Measurements from ENCODE around the gene CTSD.
"Not testable (repeated sequence)": the region's sequence is repeated elsewhere in the genome, so short reads cannot be mapped to it uniquely, and the experiment has no call there.

The CTSD gene

DNA sequence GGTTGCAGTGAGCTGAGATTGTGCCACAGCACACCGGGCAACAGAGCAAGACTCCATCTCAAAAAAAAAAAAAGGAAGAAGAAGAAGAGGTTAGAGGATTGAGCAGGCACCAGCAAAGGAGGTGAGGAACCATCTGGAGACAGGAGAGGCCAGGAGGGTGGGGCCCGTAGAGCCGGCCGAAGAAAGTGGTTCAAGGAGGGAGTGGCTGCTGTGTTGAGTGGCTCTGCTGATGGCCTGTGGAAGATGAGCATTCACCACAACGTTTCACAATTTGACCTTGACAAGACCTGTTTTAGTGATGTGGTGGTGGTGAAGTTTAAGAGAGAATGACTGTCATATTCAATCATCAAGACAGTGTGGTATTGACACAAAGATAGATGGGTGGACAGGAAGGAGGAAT lies 6.8 kb upstream of the CTSD start:
- no peak for DNase-seq (ENCODE audit: low read depth in 2 of 3, low spot score in 1 of 3)

DNA sequence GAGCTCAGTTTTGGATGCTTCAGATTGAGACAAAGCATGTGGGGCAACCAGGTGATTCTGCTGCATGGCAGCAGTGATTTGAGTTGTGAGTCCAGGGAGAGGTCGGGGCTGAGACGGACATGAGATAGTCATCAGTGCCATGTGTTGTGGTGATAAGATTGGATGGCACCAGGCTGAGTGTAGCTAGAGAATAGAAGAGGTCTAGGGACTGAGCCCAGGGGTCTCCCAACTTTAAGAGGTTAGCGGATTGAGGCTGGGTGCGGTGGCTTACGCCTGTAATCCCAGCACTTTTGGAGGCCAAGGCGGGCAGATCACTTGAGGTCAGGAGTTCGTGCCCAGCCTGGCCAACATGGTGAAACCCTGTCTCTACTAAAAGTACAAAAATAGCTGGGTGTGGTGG lies 6.3 kb upstream of the CTSD start:
- no peak for DNase-seq (ENCODE audit: low read depth in 2 of 3, low spot score in 1 of 3)

DNA sequence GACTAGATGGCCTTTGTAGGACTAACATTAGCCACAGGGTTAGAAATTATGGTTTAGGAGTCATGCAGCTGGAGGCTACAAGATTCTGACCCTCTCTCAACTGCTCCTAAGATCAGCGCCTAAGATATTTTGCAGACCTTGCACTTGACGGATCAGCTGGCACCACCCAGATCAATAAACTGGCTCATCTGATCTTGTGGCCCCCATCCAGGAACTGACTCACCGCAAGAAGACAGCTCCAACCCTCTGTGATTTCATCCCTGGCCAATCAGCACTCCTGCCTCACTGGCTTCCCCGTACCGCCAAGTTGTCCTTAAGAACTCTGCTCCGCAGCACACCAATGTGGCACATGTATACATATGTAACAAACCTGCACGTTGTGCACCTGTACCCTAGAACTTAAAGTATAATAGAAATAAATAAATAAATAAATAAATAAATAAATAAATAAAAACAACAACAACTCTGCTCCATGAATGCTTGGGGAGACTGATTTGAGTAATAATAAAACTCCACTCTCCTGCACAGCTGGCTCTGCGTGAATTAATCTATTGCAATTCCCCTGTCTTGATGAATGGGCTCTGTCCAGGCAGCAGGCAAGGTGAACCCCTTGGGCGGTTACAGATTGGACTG lies 5.7 kb upstream of the CTSD start:
- not testable (repeated sequence) for DNase-seq (ENCODE audit: low read depth in 2 of 3, low spot score in 1 of 3)

DNA sequence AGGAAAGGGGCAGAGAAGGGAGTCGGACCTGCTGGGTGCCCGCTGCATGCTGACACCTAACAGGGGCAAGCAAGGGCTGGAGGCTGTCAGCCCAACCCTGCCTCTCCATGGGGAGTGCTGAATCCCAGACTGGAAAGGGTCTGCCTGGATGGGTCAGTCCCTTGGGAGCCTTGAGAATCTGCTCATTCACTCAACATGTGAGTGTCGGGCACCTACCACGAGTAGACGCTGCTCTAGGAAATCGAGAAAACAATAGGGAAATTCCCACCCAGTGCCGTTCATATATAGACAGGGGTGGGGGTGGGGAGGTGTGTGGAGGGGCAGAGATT lies 4.4 kb upstream of the CTSD start:
- DNase-seq (ENCODE audit: low read depth in 2 of 3, low spot score in 1 of 3), result no peak

DNA sequence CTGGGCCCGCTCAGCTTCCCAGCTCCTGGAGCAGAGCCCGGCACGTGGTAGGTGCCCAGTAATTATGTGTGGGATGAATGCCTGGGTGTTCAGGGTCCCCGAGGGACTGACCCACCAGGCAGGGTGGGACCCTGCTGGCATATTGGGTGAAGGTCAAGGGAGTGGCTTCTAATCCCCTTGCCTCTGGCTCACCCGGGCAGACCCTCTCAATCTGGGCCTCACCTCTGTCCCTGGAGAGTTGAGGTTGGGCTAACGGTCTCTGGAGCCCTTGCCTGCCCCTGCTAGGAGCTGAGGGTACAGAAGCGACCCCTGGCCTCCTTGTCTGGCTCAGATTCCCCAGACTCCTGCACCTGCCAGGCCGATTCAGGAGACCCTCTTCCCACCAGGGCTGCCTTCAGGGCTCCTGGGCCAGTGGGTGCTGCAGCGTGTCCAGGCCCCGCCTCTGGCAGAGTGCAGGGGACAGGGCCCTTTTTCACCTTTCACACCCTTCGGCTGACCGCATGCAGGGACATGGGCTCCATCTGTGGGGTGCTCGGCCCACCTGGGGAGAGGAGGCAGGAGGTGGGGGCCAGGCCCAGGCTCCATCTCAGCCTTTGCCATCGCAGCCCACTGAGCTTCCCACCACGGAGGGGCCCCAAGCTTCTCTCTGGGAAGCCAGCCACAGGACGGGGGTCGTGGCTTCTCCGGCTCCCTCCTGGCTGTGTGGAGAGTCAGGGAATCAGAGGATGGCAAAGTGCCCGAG lies 3.8 kb upstream of the CTSD start:
- DNase-seq (ENCODE audit: low read depth in 2 of 3, low spot score in 1 of 3), result no peak

DNA sequence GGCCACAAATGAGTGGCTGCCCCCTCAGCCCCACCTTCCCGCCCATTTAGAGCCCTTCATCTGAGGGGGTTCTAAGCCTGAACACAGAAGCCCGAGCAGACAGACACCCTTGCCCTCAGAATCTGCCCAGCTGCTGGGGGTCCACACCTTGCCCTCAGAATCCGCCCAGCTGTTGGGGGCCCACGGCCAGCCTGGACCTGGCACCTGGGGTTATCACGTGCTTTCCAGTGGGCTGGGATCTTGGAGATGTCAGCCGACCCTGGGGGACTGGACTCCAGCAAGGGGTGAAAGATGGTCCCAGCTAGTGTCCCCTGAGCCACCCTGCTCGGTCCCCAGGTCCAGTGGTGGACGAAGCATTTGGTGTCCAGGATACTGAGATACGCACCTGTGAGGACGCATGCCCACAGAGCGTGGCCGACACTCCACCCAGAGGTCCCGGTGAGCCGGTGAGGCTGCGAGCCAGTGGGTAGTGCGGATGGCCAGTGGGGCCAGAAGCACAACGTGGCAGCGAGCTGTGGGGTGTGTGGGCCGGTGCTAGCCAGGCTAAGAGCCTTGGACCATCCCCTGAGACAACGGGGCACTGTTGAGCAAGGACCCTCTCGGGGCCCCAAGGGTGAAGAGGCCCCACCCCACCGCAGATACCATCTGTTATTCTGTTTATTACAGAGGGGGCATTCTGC lies 3.1 kb upstream of the CTSD start:
- no peak for DNase-seq (ENCODE audit: low read depth in 2 of 3, low spot score in 1 of 3)

DNA sequence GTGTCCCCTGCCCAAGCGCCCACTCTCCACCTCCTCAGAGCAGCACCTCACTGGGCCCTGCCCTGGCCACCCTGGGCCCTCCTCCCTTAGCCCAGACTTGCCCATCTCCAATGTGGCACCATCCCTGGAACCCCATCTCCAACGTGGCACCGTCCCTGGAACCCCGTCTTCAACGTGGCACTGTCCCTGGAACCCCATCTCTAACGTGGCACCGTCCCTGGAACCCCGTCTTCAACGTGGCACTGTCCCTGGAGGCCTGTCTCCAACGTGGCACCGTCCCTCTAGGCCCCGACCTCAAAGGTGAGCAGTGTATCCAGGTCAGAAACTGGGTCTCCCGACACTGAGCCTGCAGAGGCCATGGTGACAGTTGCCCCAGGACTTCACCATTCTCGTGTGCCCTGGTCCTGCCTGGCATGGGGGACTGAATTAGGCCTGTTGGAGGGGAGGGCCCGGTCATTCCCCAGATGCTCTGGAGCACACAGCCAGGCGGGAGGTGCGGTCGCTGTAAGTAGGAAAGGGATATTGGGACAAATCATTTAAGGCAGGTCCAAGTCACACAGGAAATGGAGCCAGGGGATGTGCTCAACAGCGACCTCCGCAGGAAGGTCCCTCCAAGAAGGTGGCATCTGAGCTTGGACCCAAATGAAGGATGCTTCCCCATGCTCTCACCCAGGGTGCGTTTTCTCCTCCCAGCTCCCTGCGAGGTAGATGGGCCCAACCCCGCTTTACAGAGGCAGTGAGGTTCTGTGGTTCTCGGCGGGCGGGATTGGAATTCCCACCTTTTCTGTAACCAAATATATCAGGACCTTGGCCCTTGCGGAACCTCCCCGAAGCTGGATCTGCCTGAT lies 2.4 kb upstream of the CTSD start:
- no peak for DNase-seq (ENCODE audit: low read depth in 2 of 3, low spot score in 1 of 3)

DNA sequence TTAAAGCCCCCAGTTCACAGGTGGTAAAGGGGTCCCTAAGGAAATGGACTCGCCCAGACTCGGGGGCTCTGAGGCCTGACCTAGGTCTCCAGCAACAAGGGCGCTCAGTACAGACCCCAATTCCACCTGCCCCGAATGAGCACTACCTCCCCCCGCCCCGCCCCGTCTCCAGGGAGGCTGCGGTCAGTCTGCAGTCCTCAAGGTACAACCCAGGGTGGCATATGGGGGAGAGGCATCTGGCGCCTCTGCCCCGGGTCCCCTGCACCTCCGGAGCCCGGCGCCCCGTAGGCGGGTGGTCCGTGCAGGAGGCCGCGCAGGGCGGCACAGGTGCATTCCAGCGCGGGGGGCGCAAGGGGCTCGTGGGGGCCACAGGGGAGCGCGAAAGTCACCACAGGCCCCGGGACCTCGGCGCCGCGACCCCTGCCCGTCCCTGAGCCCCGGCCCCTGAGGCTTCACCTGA lies 361 bp downstream of the CTSD start:
- no peak for DNase-seq (ENCODE audit: low read depth in 2 of 3, low spot score in 1 of 3)

DNA sequence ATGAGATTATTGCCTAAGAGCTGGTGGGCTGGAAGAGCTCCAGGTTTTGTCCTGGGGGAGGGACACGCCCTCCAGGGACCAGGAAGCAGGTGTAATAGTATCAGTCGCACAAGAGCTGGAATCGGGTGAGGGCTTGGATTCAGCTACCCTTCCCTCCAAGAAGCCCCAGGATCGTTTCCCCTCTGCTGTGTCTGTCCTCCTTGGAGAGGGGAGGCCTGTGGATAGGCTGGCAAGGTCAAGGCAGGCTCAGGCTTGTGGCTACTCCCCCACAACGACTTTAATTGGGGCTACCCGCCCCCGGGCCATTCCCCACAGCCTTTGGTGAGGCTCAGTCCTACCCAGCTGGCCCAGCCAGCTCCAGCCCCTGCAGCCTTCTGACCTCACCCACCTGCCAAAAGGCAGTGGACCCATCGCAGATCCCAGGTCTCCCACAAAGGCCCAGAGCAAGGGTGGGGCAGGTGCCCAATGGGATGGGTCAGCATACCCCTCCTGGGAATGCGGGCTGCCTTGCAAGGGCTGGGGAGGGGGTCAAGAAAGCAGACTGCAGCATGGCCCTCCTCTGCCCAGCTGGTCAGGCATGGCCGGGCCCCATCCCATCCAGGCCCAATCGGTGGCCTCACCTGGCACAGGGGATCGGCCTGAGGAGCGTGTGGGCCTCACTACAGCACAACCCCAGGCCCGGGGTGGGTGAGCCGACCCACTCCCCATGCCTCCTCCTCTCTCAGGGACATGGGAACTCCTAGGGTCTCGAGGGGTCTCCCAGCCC lies 1.0 kb downstream of the CTSD start:
- DNase-seq (ENCODE audit: low read depth in 2 of 3, low spot score in 1 of 3), result no peak

DNA sequence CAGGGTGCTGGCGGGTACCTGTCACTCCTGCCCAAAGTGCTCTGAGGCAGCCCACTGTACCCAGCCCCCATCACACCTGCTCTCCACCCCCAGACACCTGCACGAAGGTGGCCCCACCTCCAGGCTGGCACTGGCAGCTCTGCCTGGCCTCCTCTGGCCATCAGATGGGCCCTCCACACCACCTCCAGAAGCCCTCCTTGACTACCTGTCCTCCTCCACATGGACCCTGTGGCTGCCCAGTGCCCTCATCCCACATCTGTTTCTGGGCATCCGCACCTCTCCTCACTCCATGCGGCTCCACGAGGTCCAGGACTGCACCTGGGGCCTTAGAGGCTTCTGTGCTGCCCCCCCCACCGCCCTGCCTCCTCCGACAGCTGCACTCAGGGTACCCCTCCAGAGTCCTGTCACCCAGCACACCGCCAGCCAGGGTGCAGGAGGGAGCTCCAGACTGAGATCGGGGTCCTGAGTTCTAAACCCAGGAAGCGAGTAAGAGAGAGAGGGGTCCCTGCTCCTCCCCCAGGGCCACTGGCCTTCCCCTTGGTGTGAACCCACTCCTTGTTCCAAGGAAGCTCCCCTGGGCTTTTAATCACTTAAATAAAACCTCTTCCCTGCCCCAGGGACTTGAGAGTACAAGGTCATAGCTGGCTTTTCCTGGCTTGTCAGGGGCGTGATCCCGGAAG lies 1.7 kb downstream of the CTSD start:
- DNase-seq (ENCODE audit: low read depth in 2 of 3, low spot score in 1 of 3), result no peak

DNA sequence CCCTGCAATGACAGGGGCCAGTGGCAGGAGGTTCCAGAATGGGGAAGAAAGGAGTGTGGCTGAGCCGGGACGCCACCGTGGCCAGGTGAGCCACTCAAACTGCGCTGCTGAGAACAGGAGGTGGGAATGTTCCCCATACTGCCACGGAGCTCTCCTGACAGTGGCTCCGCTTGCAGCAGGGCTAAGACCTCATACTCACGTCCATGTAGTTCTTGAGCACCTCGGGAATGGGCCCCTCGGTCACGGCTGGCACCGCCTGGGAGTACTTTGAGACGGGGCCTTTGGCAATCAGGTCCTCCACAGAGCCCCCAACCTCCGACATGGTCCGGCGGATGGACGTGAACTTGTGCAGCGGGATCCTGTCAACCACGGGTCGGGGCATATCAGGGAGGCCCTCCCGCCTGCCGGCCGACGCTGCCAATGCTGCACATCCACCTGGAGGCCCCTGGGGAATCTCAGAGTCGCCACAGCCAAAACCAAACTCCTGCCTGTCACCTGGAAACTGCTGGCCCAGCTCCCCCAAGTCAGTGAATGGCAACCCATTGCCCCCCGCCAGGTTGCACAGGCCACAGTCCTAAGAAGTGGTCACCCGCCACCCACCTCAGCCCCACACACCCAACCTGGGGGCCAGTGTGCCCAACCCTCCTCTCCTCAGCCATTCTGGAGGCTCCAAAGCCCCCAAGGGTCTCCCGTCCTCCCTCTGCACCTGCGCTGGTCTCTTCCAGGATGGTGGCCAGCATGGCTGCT lies 2.4 kb downstream of the CTSD start:
- no peak for DNase-seq (ENCODE audit: low read depth in 2 of 3, low spot score in 1 of 3)

DNA sequence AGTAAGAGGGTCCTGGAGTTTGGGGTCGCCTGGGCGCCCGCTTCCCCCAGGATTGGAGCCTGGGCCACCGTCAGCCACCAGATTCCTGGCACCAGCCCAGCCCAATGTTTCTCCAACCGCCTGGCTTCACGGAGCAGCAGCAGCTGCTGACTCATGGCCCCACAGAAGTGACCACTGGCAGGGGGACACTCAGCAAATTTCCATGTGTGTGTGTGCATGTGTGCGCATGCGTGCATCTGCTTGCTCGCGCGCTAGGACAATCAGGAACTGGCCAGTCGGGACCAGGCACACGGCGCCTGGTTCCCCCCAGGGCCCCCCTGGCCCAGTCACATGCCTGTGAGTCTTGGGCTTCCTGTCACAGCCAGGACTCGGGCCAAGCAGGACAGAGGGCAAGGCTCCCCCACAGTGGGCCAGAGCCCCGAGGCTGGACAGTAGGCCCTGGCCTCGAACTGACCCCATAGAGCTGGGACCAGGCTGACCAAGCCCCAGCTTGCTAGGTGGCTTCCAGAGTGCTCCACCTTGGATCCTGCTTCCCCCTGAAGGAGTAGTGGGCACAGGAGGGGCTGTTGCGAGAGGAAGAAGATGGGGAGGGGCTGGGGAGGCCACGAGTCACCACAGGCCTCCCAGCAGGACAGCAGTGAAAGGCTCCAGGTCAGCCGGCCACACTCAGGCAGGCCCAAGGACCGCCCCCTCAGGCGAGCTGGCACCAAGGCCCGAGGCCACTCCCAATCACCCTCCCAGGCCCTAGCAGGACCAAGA lies 3.2 kb downstream of the CTSD start:
- no peak for DNase-seq (ENCODE audit: low read depth in 2 of 3, low spot score in 1 of 3)

DNA sequence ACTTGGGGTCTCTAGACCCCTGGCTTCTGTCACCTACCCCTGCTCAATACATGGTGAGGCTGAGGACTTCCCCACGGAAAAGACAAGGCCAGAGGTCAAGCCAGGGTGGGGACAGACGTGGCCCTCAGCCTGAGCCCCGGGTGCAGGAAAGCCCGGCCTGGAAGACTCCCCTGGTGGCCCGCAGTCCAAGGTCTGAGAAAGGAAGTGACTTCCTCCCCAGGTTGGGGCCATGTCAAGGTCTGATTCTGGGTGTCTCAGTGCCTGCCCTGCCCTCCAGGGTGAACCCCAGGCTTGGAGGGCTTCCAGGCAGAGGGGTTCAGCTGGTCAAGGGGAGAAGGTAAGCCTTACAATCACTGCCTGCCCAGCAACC lies 3.9 kb downstream of the CTSD start:
- DNase-seq (ENCODE audit: low read depth in 2 of 3, low spot score in 1 of 3), result no peak

DNA sequence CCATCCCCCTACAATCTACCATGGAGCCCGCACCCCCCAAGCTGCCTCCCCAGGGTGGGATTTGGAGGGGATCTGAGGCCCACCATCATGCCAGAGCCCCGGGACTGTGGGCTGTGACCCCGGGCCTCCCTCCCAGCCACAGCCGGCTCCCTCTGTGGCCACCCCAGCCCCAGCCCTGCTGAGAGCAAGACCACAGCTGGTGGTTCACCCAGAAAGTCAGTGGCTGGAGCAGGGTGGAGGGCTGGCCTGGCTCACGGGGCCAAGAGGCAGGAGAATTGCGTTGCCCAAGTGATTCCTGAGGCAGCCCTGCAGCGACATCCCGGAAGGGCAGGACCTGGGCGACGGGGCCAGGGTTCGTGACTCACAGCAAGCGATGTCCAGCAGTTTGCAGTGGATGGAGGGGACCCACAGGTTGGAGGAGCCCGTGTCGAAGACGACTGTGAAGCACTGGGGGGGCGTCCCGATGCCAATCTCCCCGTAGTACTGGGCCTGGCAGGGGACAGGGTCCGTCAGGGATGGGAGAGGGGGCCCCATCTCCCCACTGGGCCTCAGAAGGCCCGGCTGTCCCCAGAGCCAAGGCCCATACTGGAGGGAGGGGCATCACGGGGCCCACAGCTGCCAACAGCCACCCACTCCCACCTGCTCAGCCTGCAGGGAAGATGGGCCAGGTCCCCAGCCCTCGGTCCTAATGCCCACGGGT lies 4.4 kb downstream of the CTSD start:
- DNase-seq (ENCODE audit: low read depth in 2 of 3, low spot score in 1 of 3), result no peak

DNA sequence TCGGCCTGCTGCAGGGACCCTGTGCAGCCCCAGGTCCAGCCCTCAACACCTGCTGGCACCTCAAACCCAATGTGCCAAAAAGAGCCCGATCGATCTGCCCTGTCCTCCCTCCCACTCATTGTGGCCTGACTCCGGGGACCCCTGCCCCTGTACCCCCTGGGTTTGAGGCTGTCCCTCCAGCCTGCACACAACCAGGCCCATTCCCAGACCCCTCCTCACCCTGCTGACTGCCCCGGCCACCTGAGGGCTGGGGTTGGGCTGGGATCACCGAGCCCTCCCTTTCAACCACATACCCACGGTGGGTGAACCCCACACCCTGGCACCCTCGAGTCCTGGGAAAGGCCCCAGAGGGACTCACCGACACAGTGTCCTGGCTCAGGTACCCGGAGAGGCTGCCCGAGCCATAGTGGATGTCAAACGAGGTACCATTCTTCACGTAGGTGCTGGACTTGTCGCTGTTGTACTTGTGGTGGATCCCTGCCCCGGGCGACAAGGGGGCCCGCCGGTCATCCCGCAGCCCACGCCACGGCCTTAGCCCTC lies 5.0 kb downstream of the CTSD start:
- DNase-seq (ENCODE audit: low read depth in 2 of 3, low spot score in 1 of 3), result no peak

DNA sequence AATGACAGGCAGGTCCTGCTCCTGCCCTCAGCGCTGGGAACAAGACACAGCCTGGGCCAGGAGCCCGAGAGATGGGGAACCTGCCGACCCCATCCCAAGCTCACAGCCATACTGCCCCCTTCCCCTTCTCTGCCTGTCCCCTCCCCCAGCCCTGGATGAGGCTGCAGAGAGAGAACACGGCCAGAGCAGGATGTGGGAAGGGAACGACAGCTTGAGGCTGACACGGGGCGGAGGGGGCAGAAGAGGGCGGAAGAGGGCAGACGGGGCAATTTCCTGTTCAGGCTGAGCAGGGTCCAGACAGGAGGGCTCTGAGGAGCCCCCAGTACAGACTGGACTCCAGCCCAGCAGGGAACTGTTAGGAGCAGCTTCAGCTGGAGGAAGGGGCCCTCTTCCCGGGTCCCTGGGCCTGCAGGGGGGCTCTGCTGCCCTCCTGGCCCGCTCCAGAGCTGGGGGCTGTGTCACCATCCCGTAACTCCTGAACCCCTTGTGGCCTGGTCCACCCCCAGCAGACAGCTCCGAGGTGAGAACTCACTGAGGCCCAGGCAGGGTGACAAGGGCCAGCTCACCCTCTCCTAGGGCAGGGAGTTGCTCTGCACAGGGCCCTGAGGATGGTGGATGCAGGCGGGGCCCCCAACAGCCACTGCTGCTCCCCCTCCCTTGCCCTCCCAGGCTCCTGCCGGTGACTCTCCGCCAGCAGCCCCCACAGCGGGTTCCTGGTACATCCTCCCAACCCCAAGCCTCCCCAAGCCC lies 5.7 kb downstream of the CTSD start:
- peak in 1 of 3 donors; percentile 26 for DNase-seq (ENCODE audit: low read depth in 2 of 3, low spot score in 1 of 3)
